Neural cell (in vitro differentiated cells): ENCODE results near the gene SULT1A1.

Experiments used
- CTCF ChIP-seq: fragments of 450-650 bp; IDR thresholded peaks from 2 replicates; pipeline ENCODE4 v1.5.1; 2014; ENCODE audit warnings: antibody characterized with exemption, mild to moderate bottlenecking, moderate library complexity; ENCODE audit not compliant: poor library complexity, severe bottlenecking
- EP300 ChIP-seq: fragments of 450-650 bp; conservative IDR thresholded peaks from 2 replicates; pipeline ENCODE4 v1.6.1; 2014; ENCODE audit warnings: antibody characterized with exemption, mild to moderate bottlenecking, moderate library complexity; ENCODE audit not compliant: poor library complexity, severe bottlenecking
- EZH2 ChIP-seq: fragments of 200-600, 300-800 bp; shearing (Covaris generic), sonication (generic); IDR thresholded peaks from 2 replicates; pipeline ENCODE4 v1.6.1; 2014; ENCODE audit warnings: antibody characterized with exemption, low read length, borderline replicate concordance, mild to moderate bottlenecking; ENCODE audit not compliant: insufficient read depth, poor library complexity, severe bottlenecking
- POLR2AphosphoS5 ChIP-seq: IDR thresholded peaks from 2 replicates; pipeline ENCODE4 v1.6.1; 2012
- RAD21 ChIP-seq: fragments of 450-650 bp; conservative IDR thresholded peaks from 2 replicates; pipeline ENCODE4 v1.6.1; 2014; ENCODE audit warnings: antibody characterized with exemption, mild to moderate bottlenecking, moderate library complexity
- TAF1 ChIP-seq: IDR thresholded peaks from 2 replicates; pipeline ENCODE4 v1.6.1; 2012; ENCODE audit warnings: low read depth

- TF ChIP-seq CTCF (no peak), TAF1 (no peak), EZH2 (no peak), RAD21 (no peak), POLR2AphosphoS5 (no peak), EP300 (no peak)
These were observed at the start of gene SULT1A1 for GRCh38 chr16:28609631-28610594.
